Measurements from ENCODE around the gene CPLX4. TPM values are rescaled to one million over a fixed set of nuclear protein-coding genes. Genes with fewer than 3 reads are reported as not detected.
"Not testable (repeated sequence)": the region's sequence is repeated elsewhere in the genome, so short reads cannot be mapped to it uniquely, and the experiment has no call there.

Gene CPLX4
- total RNA-seq, 1 experiment from 2014 or later: not detected

DNA sequence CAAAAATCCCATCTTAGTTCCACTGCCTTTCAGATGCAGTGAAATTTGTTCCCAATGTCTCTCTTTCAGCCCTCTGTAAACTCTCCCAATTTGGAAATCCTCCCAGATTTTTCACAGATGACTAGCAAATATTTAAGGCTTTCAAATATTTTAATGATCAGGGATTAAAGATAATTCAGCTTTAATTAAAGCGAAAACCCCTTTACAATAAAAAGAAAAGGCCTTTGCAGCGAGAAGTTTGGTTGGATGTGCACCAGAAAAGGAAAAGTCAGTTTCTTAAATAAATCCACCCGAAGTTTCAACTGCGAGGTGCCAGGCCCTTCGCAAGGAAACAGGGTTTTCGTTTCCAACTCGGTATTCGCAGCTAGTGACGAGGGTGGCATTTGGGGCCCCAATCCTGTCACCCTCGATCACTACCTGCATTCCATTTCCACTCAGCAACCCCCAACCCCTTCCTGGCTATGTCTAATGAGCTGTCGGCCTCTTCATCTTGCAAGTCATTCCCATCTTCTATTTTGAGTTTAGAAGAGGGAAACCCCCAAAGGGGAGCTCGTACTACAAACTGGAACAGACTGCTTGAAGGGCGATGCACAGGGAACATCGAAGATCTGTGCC, 46.7 kb downstream of the CPLX4 start:
- no peak for DNase-seq (ENCODE audit: low read depth)

GRCh38 chr18:59270689-59271257, 47.7 kb downstream of the CPLX4 start:
- DNase-seq (ENCODE audit: low read depth): no peak

GRCh38 chr18:59269563-59270119, 48.8 kb downstream of the CPLX4 start:
- DNase-seq (ENCODE audit: low read depth): no peak

DNA sequence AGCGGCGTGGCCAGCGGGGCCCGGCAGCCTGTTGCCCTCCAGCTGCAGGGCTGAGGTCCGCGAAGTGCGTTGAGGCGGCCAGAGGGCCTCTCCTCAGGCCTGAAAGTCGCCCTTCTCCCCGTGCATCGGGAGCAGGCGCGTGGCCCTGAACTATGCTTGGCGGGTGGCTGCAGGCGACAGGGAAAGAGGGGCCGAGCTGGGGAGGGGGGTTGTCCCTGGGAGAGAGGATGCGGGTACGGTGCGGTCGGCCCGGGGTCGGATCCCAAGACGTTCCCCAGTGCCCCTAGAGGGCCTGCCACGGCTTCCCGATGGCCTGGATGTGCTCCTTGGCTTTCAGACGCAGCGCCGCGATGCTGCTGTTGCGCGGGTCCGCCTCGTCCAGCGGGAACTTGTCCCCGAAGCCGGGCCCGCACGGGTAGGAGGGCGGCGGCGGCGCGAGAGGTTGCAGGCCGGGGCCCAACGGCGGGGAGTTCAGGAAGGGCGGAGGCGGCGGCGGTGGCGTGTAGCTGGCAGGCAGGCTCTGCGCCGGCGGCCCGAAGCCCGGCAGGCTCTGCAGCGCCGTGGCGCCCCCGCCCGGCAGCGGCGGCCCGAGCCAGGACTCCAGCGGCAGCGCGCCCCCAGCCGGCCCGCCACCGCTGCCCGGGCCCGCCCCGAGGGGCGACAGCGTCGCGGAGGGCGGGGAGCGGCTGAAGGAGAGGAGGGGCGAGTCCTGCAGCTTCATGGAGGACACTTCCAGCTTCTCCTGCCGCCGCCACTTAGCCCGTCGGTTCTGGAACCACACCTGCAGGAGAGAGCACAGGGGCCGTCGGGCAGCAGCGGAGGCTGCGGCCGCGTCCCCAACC, 49.5 kb downstream of the CPLX4 start:
- DNase-seq (ENCODE audit: low read depth): no peak

DNA sequence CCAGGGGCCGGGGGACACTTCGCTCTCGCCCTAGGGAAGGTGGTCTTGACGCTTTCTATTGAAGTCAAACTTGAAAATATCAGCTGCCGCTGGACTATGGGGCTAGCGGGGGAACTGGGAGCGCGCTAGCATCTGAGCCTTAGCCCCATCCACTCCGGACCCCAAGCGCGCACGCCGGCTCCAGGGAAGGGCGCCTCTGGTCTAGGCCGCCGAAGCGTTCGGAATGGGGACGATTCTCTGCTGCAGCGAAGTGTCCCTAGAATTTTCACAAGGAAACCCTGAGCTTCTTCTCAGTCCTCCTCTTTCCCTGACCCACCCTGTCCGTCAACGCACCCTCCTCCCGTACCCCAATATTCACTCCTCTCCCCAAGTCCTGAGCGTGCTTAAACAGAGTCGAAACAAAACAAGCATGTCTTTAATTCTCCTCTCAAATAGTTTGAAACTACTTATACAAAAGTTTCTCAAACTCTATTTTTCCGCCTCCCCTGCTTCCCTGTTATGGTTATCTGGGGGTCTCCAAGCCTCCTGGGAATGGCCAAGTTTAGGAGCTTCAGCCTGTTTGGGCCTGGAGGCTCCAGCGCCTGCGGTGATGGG, 50.2 kb downstream of the CPLX4 start:
- DNase-seq (ENCODE audit: low read depth): no peak

- DNase-seq (ENCODE audit: low read depth): no peak
Observed at GRCh38 chr18:59267503-59268126, 50.8 kb downstream of the CPLX4 start.

- DNase-seq (ENCODE audit: low read depth): no peak
Observed at GRCh38 chr18:59266886-59267502, 51.5 kb downstream of the CPLX4 start.

DNA sequence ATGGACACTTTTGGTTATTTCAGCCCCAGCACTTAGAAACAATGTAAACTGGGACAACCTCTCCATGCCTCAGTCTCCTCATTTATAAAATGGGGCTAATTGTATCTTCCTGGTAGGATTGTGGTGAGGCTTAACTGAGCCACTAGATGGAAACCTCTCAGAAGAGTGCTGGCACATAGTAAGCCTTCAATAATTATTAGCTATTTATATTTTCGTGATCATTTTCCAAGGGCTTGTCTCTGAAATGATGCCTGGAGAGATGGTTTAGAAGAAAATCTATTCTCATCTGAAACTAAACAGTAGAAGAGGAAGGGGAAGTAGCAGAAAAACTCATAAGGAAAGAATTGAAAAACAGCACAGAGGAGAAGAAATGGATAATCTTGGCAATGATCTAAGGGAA, 52.0 kb downstream of the CPLX4 start:
- DNase-seq (ENCODE audit: low read depth): no peak

DNA sequence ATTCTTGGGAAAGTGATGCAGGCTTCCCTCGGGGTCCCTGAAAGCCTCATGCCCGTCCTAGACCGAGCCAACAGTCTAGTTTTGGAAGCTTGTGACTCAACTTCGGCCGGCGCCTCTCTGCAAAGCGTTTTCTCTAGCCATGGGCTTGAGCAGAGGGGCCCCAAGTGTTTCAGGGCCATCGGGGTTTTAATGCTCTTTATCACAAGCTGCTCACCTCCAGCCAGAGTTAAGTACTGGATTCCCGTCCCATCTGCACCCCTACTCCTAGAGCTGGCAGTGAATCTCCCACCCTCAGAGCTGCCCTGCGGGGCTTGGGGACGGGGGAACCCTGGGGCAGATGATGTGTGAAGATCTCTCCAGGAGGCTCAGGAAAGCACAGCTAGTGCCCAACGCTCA, 52.5 kb downstream of the CPLX4 start:
- no peak for DNase-seq (ENCODE audit: low read depth)

DNA sequence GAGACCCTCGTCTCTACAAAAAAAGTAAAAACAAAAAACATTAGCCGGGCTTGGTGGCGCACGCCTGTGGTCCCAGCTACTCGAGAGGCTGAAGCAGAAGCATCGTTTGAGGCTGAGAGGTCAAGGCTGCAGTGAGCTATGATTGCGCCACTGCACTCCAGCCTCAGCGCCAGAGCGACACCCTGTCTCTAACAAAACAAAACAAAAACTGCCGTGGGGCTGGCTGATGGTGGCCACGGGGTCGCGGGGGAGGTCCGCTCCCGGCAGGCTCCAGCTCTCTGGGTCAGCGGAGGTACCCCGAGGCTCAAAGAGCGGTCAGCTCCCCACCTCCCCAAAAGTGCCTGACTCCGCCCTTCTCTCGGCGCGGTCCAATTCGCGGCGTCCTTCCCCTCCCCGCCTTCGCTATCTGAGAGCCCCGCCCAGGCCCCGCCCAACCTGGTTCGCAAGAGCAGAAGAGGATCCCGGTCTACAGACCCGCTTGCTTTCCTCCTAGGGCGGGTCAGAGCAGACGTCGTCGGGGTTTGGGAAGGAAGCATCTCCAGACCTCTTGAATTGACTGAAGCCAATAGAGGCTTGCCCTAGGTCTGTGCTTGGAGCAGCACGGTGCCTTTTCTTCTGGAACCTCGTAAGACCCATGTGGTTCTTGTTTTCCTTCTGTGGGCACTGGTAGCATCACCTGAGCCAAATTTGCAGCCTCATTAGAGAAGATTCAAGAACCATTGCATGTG, 53.0 kb downstream of the CPLX4 start:
- no peak for DNase-seq (ENCODE audit: low read depth)

GRCh38 chr18:59264651-59265245, 53.7 kb downstream of the CPLX4 start:
- DNase-seq (ENCODE audit: low read depth): no peak

DNA sequence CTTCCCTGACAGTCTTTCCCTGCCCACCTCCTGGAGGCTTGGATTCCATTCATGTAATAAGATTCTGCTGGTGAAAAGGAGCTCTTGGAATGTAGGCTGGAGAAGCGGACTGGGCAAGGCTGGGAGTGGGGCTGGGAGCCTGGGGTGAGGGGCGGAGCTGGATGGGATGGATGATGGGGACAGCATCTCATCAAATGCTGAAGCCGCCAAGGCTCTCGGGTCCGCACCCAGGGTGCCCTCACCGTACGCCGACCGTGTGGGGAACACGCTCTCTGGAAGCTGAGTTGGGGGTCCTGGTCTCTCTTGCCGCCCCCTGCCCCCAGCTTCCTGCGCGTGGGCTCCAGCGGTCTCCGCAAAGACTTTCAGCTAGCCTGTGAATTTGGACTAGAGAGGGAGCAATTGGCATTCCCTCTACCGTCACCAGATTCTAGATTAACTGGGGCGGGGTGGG, 54.3 kb downstream of the CPLX4 start:
- no peak for DNase-seq (ENCODE audit: low read depth)

DNA sequence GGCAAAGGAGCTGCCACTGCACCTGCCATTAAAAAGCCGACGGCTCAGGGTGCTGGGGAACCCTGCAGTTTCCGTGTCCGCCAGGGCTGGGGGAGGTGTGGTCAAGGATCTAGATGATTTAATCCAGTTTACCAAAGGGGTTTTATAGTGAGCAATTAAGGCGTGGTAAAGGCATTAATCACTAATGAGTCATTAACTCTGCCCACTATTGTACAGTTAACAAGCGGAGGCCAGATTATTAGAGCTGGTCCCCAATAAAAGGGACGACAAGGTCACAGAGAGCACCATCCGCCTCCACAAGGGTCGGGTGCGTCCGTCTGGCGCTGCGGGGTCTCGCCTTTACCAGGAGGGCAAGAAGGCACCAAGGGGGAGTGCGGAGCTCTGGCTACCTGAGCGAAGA, 54.8 kb downstream of the CPLX4 start:
- no peak for DNase-seq (ENCODE audit: low read depth)

DNA sequence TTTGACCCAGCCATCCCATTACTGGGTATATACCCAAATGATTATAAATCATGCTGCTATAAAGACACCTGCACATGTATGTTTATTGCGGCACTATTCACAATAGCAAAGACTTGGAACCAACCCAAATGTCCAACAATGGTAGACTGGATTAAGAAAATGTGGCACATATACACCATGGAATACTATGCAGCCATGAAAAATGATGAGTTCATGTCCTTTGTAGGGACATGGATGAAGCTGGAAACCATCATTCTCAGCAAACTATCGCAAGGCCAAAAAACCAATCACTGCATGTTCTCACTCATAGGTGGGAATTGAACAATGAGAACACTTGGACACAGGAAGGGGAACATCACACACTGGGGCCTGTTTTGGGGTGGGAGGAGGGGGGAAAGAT, 56.2 kb downstream of the CPLX4 start:
- not testable (repeated sequence) for DNase-seq (ENCODE audit: low read depth)

DNA sequence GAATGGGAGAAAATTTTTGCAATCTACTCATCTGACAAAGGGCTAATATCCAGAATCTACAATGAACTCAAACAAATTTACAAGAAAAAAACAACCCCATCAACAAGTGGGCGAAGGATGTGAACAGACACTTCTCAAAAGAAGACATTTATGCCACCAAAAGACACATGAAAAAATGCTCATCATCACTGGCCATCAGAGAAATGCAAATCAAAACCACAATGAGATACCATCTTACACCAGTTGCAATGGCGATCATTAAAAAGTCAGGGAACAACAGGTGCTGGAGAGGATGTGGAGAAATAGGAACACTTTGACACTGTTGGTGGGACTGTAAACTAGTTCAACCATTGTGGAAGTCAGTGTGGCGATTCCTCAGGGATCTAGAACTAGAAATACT, 56.6 kb downstream of the CPLX4 start:
- DNase-seq (ENCODE audit: low read depth): not testable (repeated sequence)

GRCh38 chr18:59255491-59255890, 63.0 kb downstream of the CPLX4 start:
- DNase-seq (ENCODE audit: low read depth): not testable (repeated sequence)

DNA sequence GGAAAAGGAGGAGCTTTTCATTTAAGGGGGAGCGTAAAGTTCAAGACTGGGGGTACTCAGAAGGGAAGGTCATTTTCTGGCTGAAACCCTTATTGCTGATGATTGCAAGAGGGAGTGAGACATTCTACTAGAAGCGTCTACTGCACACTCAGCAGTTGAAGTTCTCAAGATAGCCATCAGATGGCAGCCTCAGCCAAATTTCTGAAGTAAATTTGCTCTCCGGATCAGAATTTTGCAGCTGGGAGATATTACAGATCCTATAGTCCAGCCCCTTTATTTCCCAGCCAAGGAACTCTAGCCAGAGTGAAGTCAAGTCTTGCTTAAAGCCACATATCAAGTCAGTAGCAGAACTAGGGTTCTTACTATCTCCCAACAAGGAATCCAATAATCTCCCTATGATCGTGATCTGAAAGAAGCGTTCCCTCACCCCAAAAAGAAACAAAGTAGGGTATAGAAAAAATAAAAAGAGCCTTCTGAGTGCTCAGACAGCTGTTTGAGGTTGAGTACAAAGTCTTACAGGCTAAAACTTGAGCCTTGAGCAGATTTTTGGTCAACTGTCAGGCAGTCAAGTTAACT, 69.2 kb downstream of the CPLX4 start:
- DNase-seq (ENCODE audit: low read depth): peak; percentile 64

DNA sequence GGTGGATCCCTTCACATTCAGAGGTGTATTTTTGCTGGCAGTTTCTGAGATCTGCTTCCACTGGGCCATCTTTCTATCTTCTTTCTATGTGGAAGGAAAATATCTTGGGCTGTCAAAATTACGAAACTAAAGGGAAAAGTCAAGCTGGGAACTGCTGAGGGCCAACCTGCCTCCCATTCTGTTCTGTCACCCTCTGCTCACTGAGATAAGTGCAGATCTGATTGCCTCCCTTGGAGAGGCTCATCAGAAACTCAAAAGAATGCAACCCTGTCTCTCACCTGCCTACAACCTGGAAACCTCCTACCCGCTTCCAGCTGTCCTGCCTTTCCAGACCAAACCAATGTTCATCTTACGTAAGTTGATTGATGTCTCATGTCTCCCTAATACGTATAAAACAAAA, 71.7 kb downstream of the CPLX4 start:
- DNase-seq (ENCODE audit: low read depth): no peak
